Kidney tubule cell (primary cell): Measurements from ENCODE around the gene CRADD.
"Not testable (repeated sequence)": the region's sequence is repeated elsewhere in the genome, so short reads cannot be mapped to it uniquely, and the experiment has no call there.

Source experiments
- DNase-seq: peaks from one replicate; pipeline ENCODE4 v3.0.0-alpha.2; 2018; ENCODE audit warnings: low spot score

CRADD gene

DNA sequence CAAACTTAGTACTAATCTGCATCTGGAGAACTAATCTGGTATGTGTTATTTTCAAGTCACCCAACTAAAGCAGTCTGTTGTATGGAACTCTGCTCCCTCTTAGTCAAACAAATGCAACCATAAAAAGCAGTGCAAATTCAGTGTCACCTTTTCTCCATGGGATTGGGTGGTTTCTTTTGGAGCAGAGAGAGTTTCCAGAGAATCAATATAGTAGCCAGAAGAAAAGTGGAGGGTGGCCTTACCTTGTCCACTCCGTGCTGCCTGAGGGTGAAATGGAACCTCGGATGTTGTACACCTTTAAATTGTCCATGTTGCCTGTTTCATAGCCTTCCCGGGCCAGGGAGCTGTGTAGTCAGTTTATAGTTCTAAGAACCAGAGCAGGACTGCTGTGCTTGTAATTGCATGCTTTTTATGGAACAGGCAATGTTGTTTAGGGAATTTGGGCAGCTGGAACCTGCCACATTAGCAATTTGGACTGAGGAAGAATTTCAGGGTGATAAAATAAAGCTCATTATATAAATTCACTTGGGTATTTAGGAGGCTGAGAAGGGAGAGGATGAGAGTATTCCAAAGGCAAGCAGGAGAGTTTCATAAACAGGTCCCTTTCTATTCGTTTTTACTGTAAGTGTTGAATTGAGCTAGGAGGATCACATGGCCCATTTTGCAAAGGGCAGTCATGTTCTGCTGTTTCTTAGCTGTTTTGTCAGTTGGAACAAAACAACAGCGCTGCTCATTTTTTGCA lies 60.5 kb downstream of the CRADD start:
- no peak for DNase-seq

DNA sequence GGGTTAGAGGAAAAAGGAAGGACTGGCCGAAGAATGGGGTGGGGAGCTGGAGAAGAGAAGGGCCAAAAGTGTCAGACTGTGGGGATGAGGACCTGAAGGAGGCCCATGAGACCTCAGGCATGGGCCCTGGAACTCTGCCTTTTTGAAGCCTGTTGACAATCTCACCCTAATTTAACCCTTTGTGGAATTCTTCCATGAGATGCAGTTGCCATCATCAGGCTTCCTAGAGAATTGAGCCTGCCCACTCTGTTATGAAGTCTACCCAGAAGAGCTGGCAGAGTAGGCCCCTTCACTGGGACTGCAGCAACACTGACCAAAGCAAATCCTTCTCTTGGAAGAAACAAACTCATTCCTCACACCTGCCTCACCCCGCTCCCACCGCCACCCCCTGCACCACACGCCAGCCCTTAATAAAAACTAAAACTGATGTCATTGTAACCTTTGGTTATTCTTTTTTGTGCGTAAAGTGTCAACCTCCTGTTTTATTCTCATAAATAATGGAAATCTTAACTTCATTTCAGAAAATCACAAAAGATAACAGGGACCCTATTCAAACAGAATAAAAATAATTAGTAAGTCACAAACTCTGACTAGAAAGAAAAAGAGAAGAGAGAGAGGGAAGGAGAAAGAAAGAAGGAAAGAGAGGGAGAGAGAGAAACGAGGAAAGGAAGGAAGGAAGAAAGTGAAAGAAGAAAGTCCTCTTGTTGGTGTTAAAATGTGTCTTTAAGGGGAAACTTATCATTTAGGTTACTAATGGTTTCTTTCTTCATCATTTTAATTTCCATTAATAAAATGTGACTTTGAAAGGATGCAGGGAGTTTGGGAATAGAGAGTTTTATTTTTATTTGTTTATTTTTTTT lies 61.3 kb downstream of the CRADD start:
- no peak for DNase-seq

DNA sequence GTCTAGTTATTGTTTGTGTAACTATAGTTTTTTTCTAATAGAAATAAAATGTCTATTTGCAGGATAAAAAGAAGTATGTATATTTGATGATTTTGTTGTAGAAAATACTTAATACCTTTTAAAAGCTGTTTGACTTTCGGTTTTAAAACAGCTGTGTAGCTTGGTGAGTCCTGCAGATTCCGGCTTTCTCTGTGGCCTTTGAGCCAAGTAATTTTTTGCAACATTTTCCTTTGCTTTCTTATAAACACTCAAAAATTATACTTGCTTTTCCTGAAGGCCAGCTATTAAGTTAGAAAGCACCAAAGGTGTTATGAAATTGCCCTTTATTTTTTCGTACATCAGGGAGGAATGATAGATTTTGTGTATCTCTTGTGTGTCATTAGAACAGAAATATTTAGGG lies 63.6 kb downstream of the CRADD start:
- peak; percentile 27 for DNase-seq

- DNase-seq, result peak; percentile 53
Observed at GRCh38 chr12:93741659-93742109, 64.5 kb downstream of the CRADD start.

GRCh38 chr12:93742110-93742934 lies 65.1 kb downstream of the CRADD start:
- DNase-seq, result peak; percentile 73

- DNase-seq, result no peak
Observed at GRCh38 chr12:93743229-93743998, 66.2 kb downstream of the CRADD start.

DNA sequence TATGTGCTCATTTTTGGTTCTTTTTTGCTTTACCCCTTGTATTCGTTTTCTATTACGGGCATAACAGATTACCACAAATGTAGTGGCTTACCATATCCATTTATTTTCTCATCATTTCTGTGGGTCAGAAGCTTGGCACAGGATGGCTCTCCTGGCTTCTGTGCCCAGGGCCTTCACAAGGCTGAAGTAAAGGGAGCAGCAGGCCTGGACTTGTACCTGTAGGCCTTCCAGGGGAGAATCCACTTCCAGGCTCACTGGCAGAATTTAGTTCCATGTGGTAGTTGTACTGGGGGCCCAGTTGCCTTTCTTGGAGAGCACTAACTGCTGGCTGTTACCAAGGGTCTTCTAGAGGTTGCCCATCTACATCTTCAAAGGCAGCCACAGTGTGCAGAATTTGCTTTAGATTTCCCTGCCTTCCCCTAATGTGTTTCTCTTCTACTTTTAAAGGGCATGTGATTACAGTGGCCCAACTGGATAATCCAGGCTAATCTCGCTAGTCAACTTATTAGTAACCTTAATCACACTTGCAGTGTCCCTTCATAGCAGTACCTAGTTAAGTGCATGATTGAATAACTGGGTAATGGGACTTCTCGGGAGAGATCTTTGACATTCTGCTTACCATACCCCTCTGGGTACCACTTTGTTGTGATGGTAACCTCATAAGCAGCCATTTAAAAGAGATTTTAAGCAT lies 67.0 kb downstream of the CRADD start:
- no peak for DNase-seq

DNA sequence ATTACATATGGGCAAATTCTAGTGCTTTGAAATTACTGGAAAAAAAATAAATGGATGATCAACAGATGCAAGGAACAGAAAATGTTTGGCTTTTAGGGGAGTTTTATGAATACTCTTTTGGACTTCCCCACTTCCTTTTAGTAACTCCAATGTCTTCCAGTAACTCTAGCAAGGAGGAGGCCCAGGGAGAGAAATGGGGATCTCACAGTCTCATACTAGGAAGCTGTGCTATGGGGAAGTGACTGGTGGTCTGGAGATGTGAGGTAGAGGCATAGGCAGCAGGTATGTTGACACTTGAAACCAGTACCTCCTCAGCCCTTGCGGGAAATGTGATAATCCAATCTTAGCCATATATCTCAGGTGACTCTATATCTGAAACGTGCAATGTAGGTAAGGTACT lies 68.1 kb downstream of the CRADD start:
- DNase-seq, result no peak

DNA sequence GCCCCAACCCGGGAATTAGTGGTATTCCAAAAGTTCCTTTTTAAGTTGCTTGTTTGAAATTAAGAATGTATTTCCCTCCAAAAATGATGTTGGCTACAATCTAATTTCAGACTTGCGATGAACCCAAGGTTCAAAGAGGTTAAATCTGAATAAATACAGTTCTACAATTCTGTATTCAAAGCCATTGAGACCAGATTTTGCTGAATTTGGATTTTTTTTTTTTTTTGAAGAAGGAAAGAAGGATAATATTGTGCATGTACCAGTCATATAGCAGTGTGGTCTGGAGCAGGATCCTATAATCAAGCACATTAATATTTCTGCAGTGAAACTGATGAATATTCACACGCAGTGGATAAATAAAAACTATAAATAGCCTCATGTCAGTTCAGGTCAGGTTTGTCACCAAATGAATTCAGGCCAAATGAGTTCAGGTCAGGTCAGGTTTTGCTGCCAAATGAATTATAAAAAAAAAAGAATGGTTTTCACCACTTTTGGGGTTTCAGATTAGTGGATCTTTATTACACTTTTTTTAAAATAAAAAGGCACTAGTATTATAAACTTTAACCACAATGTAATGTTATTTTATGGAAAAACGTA lies 69.5 kb downstream of the CRADD start:
- DNase-seq, result no peak

DNA sequence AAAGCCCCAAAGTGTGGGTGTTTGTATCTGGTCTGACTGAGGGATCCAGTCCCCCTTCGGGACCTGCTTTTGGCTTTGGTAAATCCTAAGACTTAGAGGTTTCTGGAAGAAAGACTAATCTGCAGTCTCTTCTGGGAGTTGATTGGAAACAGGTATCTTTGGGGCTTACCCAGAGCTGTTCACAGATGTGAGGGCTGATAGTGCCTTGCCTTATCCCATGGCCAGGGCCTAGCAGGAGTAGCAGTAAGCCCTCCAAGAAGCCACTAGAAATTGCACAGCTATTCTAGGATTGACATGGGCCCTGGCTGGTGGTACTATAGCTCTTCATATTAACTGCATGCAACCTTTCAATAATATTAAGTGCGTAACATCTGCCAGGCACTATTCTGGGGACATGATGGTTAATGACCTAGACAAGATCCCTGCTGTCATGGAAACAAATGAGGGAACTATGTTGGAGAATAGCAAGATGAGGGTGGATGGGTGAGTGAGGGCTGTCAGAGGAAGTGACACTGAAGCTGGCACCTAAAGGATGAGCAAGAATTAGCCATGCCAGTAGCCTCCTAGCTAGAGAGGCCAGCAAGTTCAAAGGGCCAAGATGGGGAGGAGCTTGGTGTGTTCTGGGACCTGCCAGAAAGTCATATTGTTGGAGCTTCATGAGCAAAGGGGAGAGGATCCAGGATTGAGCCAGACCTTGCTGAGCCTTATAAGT lies 71.7 kb downstream of the CRADD start:
- no peak for DNase-seq

- DNase-seq, result no peak
Observed at GRCh38 chr12:93749515-93749914, 72.3 kb downstream of the CRADD start.

GRCh38 chr12:93750056-93750455 lies 72.9 kb downstream of the CRADD start:
- no peak for DNase-seq

DNA sequence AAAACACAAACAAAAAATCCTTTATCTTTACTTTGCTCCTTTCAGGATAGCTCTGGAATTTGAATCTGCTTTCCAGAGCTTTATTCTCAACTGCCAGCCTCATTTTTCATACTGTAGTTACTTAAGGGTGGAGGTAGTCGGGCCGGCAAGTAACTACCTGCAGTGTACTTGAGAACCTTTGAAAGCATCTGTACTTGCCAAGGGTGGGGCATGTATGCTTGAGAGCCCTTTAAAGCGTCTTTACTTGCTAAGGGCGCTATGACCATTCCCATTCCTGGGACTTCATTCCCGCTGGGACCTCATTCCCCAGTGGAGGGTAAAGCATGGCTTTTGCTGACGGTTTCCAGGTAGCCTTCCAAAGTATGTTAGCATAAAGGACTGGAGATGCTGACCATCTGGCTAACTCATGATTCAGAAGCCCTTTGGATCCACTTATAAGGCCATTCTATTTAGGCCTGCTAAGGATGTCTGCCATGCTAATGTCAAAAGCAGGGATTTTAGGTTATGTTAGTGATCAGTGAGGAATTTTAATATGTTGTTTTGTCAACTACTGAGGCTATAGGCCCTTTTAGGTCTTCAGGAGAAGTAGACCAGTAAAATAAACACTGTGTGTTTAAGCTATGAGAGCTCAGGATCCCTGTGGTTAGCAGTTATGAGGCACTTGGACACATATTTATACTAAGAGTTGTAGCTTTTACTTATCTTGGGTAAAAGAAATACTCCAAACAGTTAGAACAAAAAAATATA lies 74.9 kb downstream of the CRADD start:
- DNase-seq, result no peak

DNA sequence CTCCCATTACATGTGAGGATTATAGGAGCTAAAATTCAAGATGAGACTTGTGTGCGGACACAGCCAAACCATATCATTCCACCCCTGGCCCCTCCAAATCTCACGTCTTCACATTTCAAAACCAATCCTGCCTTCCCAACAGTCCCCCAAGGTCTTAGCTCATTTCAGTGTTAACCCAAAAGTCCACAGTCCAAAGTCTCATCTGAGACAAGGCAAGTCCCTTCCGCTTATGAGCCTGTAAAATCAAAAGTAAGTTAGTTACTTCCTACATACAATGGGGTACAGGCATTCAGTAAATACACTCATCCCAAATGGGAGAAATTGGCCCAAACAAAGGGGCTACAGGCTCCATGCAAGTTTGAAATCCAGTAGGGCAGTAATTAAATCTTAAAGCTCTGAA lies 76.1 kb downstream of the CRADD start:
- no peak for DNase-seq

DNA sequence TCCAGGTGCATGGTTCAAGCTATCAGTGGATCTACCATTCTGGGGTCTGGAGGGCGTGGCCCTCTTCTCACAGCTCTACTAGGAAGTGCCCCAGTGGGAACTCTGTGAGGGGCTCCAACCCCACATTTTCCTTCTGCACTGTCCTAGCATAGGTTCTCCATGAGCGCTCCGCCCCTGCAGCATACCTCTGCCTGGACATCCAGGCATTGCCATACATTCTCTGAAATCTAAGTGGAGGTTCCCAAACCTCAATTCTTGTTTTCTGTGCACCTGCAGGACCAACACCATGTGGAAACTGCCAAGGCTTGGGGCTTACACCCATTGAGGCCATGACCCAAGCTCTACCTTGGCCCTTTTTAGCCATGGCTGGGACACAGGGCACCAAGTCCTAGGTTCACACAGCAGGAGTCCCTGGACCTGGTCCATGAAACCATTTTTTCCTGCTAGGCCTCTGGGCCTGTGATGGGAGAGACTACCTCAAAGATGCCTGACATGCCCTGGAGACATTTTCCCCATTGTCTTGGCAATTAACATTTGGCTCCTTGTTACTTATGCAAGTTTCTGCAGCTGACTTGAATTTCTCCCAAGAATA lies 76.8 kb downstream of the CRADD start:
- no peak for DNase-seq

DNA sequence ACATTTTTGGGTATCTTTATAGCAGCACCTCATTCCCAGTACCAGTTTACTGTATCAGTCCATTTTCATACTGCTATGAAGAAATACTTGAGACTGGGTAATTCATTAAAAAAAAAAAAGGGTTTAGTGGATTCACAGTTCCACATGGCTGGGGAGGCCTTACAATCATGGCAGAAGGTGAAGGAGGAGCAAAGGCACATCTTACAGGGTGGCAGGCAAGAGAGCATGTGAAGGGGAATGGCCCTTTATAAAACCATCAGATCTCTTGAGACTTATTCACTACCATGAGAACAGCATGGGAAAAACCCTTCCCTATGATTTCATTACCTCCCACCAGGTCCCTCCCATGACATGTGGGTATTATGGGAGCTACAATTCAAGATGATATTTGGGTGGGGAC lies 77.7 kb downstream of the CRADD start:
- not testable (repeated sequence) for DNase-seq

GRCh38 chr12:93756288-93756687 lies 79.1 kb downstream of the CRADD start:
- DNase-seq, result no peak

GRCh38 chr12:93757792-93758694 lies 80.9 kb downstream of the CRADD start:
- no peak for DNase-seq
